Nephron progenitor cell (in vitro differentiated cells): ENCODE results near the gene ZNF771.

Experiments
- DNase-seq: peaks from one replicate; pipeline ENCODE4 v3.0.0; 2021
- H3K27ac Mint-ChIP-seq: 2 replicates; pipeline ENCODE4 v1.8.0; 2021; ENCODE audit warnings: mild to moderate bottlenecking, moderate library complexity, mixed read lengths
- H3K27me3 Mint-ChIP-seq: 2 replicates; pipeline ENCODE4 v1.8.0; 2021; ENCODE audit warnings: mild to moderate bottlenecking, low read depth, mixed read lengths; ENCODE audit not compliant: poor library complexity
- H3K36me3 Mint-ChIP-seq: 2 replicates; pipeline ENCODE4 v1.8.0; 2021; ENCODE audit warnings: low read depth, mixed read lengths
- H3K4me1 Mint-ChIP-seq: 2 replicates; pipeline ENCODE4 v1.8.0; 2021; ENCODE audit warnings: mixed read lengths
- H3K4me3 Mint-ChIP-seq: 2 replicates; pipeline ENCODE4 v1.8.0; 2021; ENCODE audit warnings: mild to moderate bottlenecking, moderate library complexity, mixed read lengths
- H3K9me3 Mint-ChIP-seq: 2 replicates; pipeline ENCODE4 v1.8.0; 2021; ENCODE audit warnings: mild to moderate bottlenecking, moderate library complexity, mixed read lengths
- CTCF ChIP-seq: fragments of 200-600 bp; sonication (generic); IDR thresholded peaks from 2 replicates; pipeline ENCODE4 v1.5.0; 2021; ENCODE audit warnings: antibody characterized with exemption

The ZNF771 gene

GRCh38 chr16:30369091-30369937 is 38.1 kb upstream of the ZNF771 start:
- peak; percentile 56 for DNase-seq
- H3K9me3 Mint-ChIP-seq: no peaks in the 10 kb centered on the region
- no peak for TF ChIP-seq CTCF
- H3K36me3 Mint-ChIP-seq: peaks cover 25% of the 10 kb centered on the region
- H3K27ac Mint-ChIP-seq: no peak overlapping the region
- H3K4me1 Mint-ChIP-seq: peaks cover 60% of the 10 kb centered on the region
- H3K4me3 Mint-ChIP-seq: peak overlapping the region; percentile 83
- peaks cover 4% of the 10 kb centered on the region for H3K27me3 Mint-ChIP-seq

GRCh38 chr16:30369938-30370455 is 37.4 kb upstream of the ZNF771 start:
- H3K9me3 Mint-ChIP-seq: no peaks in the 10 kb centered on the region
- peak overlapping the region; percentile 83 for H3K4me3 Mint-ChIP-seq
- DNase-seq: no peak
- TF ChIP-seq CTCF: no peak
- peaks cover 4% of the 10 kb centered on the region for H3K27me3 Mint-ChIP-seq
- peaks cover 67% of the 10 kb centered on the region for H3K4me1 Mint-ChIP-seq
- H3K27ac Mint-ChIP-seq: no peak overlapping the region
- peaks cover 18% of the 10 kb centered on the region for H3K36me3 Mint-ChIP-seq

GRCh38 chr16:30370456-30371247 is 36.8 kb upstream of the ZNF771 start, which contains the start of gene TBC1D10B:
TSS of gene TBC1D10B (minus strand) at chr16:30370494. CDS start at chr16:30370183, 311 bp downstream.
- TF ChIP-seq CTCF: no peak
- peak; percentile 99 for DNase-seq
- Mint-ChIP-seq H3K4me3 (peak within 1 kb of the TSS; percentile 87), H3K4me1 (peaks cover 69% of the 10 kb centered on the region), H3K27ac (peak within 1 kb of the TSS; percentile 99), H3K9me3 (no peaks in the 10 kb centered on the region), H3K27me3 (peaks cover 4% of the 10 kb centered on the region), H3K36me3 (peaks cover 12% of the 10 kb centered on the region)

- TF ChIP-seq CTCF: no peak
- Mint-ChIP-seq H3K36me3 (peaks cover 9% of the 10 kb centered on the region), H3K27me3 (peaks cover 4% of the 10 kb centered on the region), H3K27ac (peak overlapping the region; percentile 99), H3K9me3 (no peaks in the 10 kb centered on the region), H3K4me1 (peaks cover 69% of the 10 kb centered on the region), H3K4me3 (peak overlapping the region; percentile 87)
- no peak for DNase-seq
Observed at GRCh38 chr16:30371248-30371816, 36.1 kb upstream of the ZNF771 start.

GRCh38 chr16:30372038-30372712 is 35.2 kb upstream of the ZNF771 start:
- H3K27me3 Mint-ChIP-seq: peaks cover 4% of the 10 kb centered on the region
- no peak for TF ChIP-seq CTCF
- peaks cover under 1% of the 10 kb centered on the region for H3K36me3 Mint-ChIP-seq
- peak overlapping the region; percentile 87 for H3K4me3 Mint-ChIP-seq
- DNase-seq: no peak
- peaks cover 69% of the 10 kb centered on the region for H3K4me1 Mint-ChIP-seq
- no peaks in the 10 kb centered on the region for H3K9me3 Mint-ChIP-seq
- H3K27ac Mint-ChIP-seq: peak overlapping the region; percentile 99
